GM19035 (cell line): Measurements from ENCODE around the gene UCKL1.
"Not testable (repeated sequence)": the region's sequence is repeated elsewhere in the genome, so short reads cannot be mapped to it uniquely, and the experiment has no call there.

ENCODE experiments used
- ATAC-seq: cut with Tn5 transposase; IDR thresholded peaks from one replicate; pipeline ENCODE4 v1.9.1; 2021; ENCODE audit not compliant: unreplicated experiment

UCKL1 gene

DNA sequence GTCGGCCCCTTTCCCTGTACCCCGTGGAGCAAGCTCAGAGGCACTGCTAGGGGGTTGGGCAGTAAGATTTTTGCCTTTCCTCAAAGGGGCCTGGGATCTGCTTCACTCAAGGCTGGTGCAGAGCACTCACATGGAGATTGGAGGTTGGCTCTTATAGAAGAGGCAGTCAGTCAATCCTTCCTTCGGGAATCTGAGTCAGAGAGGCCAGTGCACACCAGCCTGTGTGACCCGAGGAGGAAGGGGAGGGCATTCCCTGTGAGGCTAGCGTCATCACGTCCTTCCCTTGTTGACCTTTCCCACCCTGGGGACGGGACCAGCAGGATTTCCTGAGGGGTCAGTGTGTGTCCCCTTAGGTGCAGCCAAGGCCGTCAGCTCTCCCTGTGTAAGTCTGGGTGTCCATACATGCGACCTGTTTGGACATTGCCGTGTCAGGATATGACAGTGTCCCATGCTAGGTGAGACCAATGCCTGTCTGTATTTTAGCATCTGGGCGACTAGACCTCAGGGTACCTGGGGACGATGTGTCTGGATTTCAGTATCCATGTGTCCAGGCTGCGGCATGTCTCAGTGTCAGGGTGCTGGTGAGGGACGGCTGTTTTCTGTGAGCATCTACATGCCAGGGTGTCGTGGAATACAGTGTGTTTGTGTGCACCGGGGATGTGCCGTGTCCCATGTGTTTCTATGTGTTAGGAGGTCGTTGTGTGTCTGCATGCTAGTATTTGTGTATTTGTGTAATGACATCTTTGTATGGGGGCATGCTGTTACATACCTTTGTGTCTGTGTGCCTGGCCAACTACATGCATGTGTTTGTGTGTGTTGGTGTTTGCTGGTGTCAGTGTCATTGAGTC, 16.3 kb upstream of the UCKL1 start:
- ATAC-seq: no peak

DNA sequence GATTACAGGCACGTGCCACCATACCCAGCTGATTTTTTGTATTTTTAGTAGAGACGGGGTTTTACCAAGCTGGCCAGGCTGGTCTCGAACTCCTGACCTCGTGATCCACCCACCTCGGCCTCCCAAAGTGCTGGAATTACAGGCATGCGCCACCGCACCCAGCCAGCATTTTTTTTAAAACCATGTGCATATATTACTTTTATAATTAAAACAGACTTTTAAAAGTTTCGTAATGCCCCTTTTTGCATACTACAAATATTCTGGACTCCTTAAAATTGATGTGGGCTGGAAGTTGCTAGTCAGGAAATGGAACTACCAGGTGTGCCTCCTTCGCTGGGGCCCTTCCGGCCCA, 15.7 kb upstream of the UCKL1 start:
- not testable (repeated sequence) for ATAC-seq

- ATAC-seq: no peak
These were observed 14.7 kb upstream of the UCKL1 start for GRCh38 chr20:63970714-63971431.

DNA sequence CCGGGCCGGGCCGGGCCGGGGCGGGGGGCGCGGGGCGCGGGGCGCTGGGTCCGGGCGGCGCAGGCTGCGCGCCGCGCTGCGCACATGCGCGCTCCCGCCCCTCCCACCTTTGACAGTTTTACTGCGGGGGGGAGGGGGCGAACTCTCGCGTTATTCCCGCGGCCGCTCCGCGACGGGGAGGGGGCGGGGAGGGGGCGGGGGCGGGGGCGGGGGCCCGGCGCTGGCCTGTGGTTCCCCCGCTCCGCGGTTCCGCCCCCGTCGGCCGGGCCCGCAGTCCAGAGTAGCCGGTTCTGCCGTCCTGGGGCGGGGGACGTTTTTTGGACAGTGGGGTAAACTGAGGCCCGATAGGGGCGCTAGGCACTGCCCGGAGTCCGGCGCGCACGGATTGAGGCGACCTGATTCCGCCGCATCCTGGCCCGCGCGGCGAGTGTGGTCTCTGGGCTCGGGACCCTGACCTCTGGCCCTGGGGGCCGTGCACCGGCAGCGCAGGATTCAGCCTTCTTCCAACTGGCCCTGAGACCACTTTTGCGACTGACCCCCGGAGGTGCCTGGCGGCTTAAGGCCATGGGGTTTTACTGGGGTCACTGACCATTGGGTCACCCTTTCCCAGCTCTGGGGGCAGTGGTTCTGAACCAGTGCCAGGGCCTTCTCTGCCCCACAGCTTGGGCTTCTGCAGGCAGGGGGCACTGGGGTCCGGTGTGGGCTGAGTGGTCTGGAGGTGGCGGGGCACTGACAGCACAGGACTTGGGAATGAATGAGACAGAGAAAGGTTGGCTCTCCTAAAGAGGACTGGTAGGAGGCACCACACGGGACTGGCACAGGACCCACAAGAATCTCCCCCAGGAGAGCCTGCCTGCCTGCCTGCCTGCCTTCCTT, 13.9 kb upstream of the UCKL1 start, which contains the start of gene ZNF512B:
TSS of gene ZNF512B (minus strand) at position 93 of the 876 bp plus-strand sequence. CDS start 1,980 bp downstream, outside the sequence.
- no peak for ATAC-seq

DNA sequence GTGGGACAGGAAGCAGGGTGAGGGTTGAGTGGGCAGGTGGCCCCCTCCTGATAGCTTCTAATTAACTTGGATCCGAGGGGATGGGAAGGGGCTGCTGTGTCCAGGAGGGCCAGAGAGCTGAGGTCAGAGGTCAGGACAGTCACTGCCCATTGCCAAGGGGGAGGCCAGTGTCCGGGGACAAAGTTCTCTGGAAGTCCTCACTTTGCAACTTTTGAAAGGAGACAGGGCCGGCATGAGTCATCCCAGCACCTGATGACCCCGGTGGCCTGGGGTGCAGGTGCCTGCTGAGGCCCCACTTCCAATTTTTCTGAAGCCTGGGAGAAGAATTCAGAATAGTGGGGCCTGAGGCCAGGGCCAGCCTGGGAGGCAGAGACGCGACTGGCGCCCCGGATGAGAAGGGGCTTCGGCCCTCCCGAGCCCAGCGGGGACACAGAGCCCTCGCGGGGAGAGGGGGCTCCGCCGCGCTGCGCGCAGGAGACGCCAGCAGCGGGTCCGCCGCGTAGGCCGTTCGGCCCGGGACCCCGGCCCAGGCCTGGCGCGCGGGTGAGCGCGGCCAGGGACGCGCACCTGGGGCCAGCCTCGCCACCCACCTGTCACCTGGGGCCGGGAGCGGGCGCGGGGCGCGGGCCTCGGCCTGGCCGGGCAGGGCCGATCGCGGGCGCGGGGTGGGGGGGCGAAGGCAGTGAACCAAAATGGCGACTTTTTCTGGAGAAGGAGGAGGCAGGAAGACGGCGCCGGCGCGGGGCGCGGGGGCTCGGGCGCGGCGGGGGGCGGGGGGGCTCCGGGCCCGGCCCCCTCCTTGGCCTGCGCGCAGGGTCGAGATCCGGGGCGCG, 12.9 kb upstream of the UCKL1 start:
- ATAC-seq: no peak

GRCh38 chr20:63968136-63968927, 12.1 kb upstream of the UCKL1 start:
- ATAC-seq: no peak

GRCh38 chr20:63967330-63968135, 11.3 kb upstream of the UCKL1 start:
- ATAC-seq: no peak

DNA sequence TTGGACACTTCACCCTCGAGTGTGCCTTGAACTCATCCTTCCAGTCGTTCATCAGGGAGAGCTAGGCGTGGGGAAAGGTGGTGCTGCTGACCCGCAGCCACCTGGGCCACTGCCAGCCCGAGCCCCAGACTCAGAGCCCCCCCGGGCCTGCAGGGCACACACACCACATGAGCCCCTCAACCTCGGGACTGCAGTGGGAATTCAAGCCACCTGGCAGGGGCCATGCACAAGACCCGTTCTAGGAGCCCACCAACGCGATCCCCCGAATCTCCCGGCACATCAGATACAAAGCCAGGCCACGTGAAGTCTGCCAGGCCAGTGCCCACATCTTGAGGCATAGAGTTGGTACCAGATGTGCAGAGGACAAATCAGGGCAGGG, 10.7 kb upstream of the UCKL1 start:
- ATAC-seq: no peak

GRCh38 chr20:63966172-63966943, 10.1 kb upstream of the UCKL1 start:
- ATAC-seq: no peak

DNA sequence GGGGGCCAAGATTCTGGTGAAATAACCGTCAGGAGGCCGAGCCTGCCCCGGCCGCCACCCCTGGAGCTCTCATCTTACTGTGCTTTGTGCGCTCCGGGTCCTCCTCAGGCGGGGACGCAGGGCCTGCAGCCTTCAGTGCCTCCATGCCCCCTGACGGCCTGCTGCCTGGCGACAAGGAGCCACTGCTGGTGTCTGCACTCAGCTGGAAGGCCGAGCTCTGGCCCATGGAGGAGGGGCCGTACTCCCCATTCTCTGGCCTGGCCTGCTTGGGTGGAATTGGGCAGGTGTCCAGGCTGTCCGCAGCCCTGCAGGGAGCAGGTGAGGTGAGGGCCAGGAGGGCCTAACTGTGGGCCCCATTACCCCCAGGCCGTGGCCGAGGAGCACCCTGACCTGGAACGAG, 8.2 kb upstream of the UCKL1 start:
- no peak for ATAC-seq

- ATAC-seq: no peak
These were observed 7.6 kb upstream of the UCKL1 start for GRCh38 chr20:63963784-63964301.

- ATAC-seq: no peak
These were observed 7.1 kb upstream of the UCKL1 start for GRCh38 chr20:63963348-63963741.

GRCh38 chr20:63962426-63963347, 6.5 kb upstream of the UCKL1 start:
- ATAC-seq: no peak

DNA sequence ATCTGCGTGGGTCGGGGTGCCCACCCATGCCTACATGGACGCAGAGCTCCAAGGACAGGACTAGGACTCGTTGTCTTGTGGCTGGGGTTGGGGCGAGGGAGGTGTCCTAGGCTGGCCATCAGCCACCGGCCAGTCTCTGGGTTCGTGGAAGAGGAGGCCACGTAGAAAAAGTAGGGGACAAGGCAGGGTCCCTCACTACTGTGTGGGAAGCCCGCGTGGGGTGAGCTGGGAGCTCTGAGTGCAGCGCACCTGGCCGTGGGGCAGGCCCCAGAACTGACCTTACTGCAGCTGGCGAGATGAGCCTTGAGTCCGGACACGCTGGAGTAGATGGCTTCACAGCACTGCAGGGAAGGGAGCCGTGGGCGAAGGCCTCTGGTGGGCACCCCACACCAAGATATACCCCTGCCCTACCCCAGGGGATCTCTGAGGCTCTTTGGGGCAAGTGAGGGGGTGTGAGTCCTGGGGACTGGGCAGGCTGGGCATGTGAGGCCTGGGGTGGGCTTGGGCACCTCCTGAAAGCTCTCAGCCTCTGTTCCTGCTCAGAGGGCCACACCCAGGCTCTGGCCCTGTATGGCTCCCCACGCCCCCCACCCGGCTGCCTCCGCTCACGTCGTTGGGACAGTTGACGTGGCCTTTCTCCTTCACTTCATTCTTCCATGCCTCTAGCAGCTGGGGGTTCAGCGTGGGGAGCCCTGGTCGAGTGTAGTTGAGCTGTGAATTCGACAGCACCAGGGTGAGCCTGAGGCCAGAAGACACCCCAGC, 5.6 kb upstream of the UCKL1 start:
- ATAC-seq: no peak

DNA sequence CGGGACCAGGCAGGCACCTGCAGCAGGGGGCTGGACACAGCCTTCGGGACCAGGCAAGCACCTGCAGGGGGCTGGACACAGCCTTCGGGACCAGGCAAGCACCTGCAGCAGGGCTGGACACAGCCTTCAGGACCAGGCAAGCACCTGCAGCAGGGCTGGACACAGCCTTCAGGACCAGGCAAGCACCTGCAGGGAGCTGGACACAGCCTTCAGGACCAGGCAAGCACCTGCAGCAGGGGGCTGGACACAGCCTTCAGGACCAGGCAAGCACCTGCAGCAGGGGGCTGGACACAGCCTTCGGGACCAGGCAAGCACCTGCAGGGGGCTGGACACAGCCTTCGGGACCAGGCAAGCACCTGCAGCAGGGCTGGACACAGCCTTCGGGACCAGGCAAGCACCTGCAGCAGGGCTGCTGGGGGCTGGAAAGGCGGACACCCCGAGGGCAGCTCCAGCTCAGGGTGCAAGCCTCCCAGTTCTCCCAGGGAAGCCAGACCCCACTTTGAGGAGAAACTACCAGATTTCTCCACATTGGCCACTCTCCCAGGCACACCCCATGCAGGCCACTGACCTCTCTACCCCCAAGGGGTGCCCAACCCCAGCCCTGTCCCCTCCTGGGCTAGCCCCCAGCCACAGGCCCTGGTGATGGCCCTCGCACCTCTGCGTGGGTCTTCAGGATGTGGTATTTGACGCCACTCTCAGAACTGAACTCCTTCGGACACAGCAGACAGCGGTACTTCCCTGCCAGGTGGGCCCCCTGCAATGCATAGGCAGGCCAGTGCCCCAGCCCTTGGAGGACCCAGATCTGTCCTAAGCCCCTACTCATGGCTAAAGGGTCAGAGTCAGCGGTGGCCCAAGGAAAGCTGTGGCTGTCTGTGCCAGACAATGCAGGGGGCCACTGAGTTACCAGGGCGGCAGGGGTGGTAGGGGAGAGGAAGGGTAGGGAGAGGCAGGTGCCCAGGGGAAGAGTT, 4.7 kb upstream of the UCKL1 start:
- ATAC-seq: not testable (repeated sequence)
